NCI-H1417 treated with DMSO at 0.1 percent for 48 hours (cell line): Measurements from ENCODE around the gene GLRA3.
"Not testable (repeated sequence)": the region's sequence is repeated elsewhere in the genome, so short reads cannot be mapped to it uniquely, and the experiment has no call there.

ENCODE experiments used
- DNase-seq: peaks from one replicate; lab custom pipeline; 2025; lab: John Stamatoyannopoulos, UW

GLRA3 gene

DNA sequence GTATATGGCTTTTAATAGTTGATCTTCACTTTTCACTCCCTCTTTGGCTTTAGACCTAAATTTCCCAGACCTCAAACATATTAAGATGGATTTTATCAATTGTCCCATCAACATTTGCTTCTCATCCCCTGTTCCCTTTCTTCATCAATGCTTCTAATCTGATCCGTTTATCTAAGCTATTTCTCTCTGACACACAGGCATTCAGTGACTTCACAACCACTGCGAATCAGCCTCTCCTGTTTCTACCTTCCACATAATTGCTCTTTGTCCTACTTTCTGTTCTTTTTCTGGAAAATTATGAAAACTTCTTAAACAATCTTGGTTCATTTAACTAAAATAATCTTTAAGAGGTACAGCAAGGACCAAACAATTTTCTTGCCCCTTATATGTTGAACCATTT is 115.2 kb downstream of the GLRA3 start:
- no peak for DNase-seq

DNA sequence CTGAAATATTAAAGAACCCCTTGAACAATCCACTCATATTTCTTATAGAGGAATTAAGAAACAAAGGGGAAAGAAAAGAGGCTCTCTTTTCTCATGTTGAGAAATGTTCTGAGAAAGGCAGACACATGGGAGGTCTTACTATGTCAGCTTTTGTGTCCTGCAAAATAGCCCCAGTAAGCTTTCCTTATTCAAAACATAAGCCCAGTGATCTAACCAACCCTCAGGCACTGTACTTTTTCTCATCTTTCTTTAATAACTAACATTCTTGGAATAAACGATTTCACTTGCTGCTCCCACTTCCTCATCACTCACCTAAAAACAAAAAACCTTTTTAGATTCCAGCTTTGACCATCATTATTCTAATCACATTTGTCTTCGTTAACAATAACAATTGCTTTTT is 115.9 kb downstream of the GLRA3 start:
- no peak for DNase-seq

DNA sequence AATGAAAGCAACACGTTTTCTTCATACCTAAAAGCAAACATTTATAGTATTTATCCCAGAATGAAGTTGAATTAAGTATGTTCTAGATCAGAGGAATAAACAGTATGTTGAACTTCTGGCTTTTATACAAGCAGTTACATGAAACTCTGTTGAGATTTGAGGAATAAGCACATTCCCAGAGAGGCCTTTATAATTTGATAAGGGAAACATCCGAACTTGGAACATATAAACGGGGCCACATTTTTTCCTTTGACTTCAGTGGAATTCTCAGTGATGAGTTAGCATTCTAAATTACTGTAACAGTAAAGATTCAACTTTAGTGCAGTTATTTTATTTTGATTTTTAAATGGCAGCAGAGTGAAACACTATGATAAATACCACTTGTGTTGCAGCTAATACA is 119.5 kb downstream of the GLRA3 start:
- no peak for DNase-seq

DNA sequence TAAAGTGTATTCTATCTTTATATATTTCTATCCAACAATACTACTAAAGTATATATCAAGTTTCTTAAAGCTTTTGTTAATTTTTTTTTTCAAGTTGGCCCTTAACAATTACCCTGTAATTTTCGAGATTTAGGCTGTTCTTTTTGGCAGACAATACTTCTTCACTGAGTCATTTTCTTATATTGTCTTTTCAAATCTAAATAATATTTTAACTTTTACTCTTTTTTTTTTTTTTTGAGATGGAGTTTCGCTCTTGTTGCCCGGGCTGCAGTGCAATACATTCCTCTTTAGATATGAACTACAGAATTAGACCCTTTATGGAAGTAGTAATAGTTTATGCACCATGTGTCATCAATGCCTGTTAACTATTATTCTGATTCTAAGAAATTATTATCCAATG is 120.7 kb downstream of the GLRA3 start:
- DNase-seq = no peak

DNA sequence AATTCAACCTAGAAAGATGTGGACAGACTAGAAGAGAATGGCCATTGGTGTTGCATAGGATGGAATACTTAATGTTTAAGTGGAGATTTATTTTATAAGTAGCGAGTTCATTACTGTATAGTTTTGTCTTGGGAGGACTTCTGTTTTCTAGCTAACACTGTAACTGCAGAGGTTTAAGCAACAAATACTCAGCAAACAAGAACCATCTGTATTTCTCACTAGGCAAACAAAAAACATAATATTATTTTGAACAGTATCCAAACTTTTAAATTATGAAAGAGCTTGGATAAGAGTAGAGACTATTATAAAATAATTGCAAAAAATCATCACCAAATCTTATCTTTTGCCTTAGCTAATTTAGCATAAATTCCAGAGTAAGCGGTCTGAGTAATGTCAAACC is 121.1 kb downstream of the GLRA3 start:
- no peak for DNase-seq

DNA sequence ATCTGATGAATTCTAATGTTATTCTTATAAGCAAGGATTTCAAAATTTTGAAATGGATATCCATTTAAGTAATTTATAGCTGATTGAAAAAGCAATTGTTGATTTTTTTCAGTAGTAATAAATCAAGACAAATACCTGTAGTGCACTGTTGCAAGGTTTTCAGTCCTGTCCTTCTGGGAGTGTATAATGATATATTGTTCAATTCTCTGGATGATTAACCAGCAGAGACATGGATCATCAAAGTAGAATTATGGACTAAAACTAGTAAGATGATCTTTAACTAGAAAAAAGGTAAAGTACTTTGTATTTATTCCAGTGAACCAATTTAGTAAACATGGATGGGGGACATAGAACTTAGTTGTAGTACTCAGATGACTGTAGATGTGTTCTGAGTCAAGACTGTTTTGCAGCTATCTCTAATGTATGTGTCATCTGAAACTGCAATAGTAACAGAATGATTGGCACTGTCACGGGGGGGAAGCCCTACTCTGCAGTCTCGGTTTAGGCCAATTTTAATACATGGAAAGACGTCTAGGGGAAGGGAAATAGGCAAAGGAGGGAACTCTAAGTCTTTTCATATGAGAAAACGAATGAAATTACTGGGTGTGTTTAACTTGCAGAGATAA is 121.9 kb downstream of the GLRA3 start:
- DNase-seq = no peak

DNA sequence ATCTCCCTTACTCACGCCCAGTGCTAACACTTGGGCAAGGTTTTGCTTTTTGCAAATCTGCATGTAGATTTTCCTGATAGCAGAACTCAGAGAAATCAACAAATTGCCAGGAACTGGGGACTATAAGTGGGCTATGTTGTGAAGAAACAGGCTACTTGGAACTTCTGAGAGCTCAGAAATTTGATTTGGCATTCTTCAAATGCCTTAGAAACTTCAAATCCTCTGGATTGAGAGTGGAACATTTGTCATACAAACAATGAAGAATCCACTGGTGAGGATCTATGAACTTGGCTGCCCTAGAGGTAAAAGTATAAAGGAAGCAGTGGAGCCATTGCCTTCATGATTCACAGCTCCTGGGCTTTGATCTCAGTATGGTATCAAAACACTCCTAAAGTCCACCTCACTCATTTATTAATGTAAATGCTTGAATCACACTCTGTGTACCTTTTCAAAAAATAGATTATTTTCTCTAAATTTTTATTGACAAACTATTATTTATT is 126.0 kb downstream of the GLRA3 start:
- DNase-seq = no peak

DNA sequence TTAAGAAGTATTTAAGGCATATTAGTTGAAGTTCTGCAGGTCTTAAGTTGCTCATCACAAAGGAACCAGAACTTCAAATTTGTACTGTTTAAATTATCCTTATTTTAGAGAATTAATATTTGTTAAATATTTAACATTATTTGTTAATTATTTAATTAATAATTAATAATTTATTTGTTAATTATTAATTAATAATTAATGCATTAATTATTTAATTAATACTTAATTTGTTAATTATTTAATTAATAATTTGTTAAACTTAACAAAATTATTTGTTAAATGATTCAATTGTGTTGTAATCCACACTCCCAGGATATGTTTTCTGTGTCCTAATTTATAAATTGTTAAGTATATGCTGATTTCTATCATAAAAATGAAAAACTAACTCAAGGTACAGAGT is 129.4 kb downstream of the GLRA3 start:
- DNase-seq = no peak

DNA sequence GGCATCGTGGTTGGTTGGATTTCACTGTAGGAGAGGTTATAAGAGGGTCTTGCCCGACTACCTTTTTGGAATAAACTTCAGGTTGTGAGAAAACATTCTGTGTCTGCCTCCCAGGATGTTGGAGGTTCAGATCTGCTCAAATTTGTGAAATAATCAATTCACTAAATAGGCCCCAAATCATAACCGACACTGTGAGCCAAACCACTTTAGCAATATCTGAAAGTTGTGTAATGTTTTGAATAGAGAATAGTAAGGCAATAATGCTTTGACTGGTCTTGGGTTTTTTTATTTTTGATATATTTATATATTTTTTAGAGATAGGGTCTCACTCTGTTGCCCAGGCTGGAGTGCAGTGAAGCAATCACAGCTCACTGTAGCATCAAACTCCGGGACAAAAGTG is 131.2 kb downstream of the GLRA3 start:
- DNase-seq = no peak

DNA sequence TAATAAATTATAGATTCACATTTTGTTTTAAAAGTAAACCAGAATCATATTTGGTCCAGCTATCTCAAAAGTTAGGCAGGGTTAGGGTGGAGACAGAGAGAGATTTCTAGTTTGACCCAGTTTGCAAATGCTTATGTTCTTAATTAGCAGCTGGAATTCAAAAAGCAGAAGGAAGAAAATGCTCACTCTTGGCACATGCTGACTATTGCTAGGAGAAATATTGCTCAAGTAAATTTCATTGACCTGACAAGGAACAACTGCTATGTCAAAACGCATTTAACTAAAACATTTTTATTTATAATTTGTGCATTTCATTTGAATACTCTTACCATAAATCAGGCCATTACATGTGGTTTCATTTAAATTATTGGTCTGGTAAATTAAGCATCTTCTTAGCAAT is 131.8 kb downstream of the GLRA3 start:
- no peak for DNase-seq

DNA sequence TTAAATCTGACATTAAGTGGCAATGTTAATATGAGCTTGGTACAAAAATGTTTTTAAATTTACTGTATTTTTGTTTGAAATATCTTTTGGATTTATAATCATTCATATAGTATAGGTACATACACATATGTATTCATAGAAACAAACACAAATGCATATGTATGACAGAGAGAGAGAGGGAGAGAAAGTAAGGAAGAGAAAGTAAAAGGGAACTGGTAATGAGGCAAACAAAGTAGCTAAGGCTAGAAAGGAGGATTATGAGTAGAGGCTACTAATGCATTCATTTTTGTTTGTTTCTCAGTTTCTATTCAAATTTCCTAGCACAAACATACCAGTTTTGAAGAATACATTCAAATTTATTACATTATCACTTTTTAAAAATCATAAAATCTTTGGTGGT is 132.4 kb downstream of the GLRA3 start:
- no peak for DNase-seq

DNA sequence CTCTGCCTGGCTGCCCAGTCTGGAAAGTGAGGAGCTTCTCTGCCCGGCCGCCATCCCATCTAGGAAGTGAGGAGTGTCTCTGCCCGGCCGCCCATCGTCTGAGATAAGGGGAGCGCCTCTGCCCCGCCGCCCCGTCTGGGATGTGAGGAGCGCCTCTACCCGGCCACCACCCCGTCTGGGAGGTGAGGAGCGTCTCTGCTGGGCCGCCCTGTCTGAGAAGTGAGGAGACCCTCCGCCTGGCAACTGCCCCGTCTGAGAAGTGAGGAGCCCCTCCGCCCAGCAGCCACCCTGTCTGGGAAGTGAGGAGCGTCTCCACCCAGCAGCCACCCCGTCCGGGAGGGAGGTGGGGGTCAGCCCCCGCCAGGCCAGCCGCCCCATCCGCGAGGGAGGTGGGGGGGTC is 137.2 kb downstream of the GLRA3 start:
- not testable (repeated sequence) for DNase-seq

DNA sequence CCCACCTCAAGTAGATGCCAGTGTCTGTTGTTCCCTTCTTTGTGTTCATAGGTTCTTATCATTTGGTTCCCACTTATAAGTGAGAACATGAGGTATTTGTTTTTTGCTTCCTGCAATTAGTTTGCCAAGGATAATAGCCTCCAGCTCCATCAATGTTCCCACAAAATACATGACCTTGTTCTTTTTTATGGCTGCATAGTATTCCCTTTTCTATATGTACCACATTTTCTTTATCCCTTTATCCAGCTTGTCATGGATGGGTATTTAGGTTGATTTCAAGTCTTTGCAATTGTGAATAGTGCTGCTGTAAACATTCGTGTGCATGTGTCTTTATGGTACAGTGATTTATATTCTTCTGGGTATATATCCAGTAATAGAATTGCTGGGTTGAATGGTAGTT is 138.4 kb downstream of the GLRA3 start:
- DNase-seq = no peak

DNA sequence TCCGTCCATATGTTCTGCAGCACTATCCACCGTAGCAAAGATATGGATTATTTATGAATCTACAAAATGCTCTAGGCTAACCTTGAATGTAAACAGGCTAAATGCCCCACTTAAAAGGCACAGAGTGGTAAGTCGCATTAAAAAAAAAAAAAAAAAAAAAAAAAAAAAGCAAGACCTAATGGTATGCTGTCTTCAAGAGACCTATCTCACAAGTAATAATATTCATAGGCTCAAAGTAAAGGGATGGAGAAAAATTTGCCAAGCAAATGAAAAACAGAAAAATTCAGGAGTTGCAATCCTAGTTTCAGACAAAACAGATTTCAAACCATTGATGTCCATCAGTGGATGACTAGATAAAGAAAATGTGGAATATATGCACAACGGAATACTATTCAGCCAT is 139.4 kb downstream of the GLRA3 start:
- DNase-seq = no peak

DNA sequence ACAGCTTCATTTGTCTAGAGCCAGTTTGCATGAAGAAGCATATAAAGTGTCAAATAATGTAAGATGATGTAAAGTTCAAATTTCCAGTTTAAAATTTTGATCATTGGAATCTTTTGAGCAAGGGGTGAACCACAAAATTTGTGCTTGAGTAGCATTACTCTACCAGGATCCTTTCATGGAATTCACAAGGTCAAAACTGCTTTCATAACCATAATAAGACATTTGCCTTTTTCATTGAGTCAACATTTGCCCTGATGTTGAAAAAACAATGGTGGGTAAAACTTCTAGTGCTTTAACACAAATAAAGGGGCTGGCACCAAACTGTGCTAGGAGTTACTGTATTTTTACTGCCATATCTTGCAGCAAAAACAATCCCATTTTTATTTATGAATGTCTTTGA is 142.2 kb downstream of the GLRA3 start:
- no peak for DNase-seq

DNA sequence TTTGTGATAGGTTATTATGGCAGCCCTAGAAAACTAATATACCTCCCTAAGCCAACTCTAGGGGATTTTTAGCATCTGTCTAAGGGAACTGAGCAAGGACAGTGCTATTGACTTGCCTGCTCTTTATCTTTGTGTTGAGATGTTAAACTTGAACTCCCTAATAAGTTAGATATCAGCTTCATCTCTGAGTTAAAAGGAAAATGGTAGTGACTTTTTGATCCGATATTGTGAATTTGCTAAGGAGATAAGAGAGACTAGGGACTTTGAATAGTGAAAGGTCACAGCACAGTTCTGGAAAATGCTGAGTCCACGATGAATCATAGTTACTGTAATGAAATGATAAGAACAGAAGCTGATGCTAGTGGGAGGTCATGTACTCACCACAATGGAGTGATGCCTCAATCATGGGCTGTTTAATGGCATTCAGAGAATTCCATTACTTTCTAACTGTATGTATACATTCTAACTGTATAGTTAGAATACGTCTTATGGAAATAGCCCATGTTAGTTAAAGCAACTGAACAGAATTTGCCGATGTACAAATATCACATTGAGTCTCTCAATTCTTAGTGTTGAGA is 147.2 kb downstream of the GLRA3 start:
- no peak for DNase-seq

DNA sequence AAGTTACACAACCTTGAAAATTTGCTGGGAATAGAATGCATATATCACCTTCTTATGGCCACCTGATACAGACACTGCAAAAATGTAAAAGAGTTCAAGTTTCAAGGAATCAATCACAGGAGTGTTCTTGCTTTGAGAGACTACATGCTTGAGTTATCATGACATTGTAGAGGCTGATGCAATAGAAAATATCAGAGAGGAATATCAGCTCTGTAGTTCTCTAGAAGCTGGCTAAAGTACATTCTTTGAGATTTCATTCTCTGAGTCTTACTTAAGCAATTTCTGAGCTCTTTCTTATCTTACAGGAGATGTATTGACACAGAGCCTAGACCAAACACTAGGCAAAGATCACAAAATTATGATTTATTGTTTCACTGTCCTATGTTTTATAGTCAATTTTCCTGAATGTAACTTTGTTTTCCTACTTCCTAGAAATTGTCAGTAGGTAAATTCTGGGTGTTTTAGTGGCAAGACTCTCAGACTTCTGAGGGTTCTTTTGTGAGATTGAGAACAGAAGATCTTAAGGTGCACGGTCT is 154.7 kb downstream of the GLRA3 start:
- DNase-seq = no peak

DNA sequence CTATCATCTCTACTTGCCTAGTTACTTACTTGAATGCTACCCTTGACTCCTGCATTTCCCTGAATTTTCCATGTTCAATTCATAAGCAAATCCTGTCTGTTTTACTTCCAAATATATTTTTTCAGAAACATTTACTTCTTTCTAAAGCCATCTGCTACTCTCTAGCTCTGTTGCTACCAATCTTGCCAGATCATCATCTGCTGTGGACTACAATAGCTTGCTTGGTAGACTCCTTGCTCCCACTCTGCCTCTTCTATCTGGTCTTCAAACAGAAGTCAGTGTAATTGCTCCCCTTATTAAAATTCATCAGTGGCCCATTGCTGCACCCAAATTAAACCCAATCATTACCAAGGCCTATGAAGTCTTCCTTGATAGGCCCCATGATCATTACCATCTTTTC is 155.2 kb downstream of the GLRA3 start:
- DNase-seq = no peak

DNA sequence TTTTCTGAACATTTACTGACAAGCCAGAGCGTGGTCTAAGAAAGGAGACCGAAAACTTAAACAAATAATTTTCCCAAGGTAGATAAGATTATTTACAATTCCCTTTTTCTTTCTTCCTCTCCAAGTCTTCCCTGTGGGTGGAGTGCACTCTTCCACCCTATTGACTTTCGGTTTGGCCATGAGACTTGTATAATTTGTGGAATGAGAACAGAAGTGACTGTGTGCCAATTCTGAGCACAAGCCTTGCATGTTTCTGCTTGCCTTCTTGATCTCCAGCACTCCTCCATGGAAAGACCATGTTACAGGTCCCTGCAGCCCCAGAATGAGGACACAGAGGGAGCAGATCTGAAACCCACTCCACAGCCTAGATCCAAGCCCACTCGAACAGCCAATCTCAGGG is 156.8 kb downstream of the GLRA3 start:
- DNase-seq = no peak

DNA sequence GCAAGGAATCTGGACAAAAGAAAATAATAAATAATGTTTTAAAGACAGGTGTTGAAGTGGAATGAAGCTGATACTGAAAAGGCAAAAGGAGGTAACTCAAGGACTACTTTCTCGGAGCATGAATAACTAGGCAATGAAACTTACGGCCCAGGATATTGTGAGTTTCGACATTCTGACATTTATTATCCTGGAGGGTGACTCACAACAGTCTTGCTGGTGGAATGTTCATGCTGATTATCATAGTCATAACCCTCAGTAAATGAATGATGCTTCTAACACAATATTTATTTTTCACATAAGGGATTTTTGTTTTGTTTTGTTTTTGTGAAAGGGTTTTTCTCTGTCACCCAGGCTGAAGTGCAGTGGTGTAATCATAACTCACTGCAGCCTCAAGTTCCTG is 159.8 kb downstream of the GLRA3 start:
- no peak for DNase-seq

DNA sequence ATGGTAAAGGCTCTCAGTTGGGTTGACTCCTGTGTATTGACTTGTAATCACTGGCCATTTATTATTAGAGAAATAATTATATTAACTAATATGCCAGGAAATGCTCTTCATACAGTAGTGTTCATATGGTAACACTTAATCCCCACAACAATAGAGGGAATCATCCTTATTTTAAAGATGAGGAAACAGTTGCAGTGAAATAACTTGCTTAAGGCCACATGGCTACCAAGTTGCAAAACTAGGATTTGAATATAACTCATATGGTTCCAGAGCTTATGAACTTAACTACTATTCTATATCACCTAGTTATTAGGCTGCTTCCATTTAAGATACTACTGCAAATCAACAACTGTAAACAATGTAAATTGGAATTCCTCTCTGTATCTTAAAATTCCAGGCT is 163.2 kb downstream of the GLRA3 start:
- no peak for DNase-seq

DNA sequence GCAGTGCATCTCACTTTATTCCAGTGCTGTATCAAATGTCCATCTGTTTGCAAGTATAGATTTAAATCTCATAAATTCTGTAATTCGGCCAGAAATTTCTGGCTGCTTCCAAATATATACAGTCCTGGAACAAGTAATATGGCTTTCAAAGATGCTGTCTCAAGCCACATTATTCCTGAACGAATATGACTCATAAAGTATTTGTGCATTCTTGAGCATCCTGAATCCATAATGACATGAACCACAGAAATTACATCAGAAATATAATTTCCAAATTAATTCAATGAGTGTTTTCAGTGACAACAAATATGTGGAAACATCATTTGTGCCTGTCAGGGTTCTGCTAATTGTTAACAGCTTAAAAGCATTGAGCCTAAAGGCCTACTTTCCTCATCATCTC is 165.8 kb downstream of the GLRA3 start:
- DNase-seq = no peak

DNA sequence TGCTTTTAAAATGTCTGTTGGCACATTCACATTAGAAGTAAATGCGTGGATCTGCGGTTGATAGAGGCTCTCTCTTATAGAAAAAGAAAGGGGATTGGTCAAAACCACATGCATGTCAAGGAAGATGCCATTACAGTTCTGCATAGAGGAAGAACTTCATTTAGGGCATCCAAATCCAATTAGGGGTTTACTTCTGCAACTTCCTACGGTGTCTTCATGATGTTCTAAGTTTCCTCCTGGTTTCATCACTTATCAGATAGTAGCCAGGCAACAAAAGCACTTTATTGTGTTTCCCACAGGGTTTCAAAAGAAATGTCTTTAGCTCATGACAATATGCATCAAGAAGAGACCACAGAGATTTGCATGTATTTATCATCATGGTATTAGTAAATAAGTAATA is 170.8 kb downstream of the GLRA3 start:
- no peak for DNase-seq

DNA sequence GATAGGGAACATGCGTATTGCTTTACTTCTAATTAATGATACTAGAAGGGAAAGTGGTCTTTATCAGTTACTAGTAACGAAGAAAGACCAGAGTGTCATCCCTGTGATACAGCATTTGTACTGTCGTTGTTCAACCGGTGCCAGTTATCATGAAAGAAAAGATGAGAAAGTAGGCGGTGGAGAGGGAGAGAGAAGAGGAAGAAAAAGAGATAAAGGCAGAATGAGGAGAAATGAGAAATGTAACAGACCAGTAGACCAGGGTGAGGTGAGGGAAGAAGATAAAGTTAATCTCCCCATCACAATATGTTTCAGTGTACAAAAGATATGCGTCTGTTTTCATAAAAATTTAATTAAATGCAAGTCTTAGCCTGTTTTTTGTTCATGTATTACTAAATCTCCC is 171.6 kb downstream of the GLRA3 start:
- DNase-seq = no peak
